Measurements from ENCODE around the gene RPL7A.

DNA sequence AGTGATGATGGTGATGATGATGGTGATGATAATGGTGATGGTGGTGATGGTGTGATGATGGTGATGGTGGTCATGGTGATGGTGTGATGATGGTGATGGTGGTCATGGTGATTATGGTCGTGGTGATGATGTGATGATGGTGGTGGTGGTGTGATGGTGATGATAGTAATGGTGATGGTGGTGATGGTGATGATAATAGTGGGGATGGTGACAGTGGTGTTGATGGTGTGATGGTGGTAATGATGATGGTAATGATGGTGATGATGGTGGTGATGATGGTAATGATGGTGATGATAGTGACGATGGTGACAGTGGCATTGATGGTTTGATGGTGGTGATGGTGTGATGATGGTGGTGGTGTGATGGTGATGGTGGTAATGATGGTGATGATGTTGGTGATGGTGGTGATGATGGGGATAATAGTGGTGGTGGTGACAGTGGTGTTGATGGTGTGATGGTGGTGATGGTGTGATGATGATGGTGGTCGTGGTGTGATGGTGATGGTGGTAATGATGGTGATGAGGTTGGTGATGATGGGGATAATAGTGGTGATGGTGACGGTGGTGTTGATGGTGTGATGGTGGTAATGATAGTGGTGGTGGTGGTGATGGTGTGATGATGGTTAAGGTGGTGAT, 34.6 kb downstream of the RPL7A start:
- TF ChIP-seq, protein P1, sequence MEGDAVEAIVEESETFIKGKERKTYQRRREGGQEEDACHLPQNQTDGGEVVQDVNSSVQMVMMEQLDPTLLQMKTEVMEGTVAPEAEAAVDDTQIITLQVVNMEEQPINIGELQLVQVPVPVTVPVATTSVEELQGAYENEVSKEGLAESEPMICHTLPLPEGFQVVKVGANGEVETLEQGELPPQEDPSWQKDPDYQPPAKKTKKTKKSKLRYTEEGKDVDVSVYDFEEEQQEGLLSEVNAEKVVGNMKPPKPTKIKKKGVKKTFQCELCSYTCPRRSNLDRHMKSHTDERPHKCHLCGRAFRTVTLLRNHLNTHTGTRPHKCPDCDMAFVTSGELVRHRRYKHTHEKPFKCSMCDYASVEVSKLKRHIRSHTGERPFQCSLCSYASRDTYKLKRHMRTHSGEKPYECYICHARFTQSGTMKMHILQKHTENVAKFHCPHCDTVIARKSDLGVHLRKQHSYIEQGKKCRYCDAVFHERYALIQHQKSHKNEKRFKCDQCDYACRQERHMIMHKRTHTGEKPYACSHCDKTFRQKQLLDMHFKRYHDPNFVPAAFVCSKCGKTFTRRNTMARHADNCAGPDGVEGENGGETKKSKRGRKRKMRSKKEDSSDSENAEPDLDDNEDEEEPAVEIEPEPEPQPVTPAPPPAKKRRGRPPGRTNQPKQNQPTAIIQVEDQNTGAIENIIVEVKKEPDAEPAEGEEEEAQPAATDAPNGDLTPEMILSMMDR (conservative IDR thresholded peaks at IDR 0.05; ENCODE audit: low read depth, low read length), result no peak
- no peak for TF ChIP-seq EZH2 (IDR thresholded peaks at IDR 0.05; ENCODE audit: low read length, unreplicated experiment)
